CD4-positive, alpha-beta T cell (primary cell): ENCODE measurements around the gene MACROD2. TPM values are rescaled to one million over a fixed set of nuclear protein-coding genes. Genes with fewer than 3 reads are reported as not detected.

Source experiments
- ATAC-seq: fragments of 200-7000 bp; cut with Tn5 transposase; one replicate; pipeline ENCODE4 v1.10.0; 2022; ENCODE audit warnings: mild to moderate bottlenecking; ENCODE audit not compliant: poor library complexity
- CTCF ChIA-PET: fragments of 350-600 bp; sonication (Branson Sonifier 250); formaldehyde crosslinking; loops from one replicate; lab custom pipeline; 2021; ENCODE audit warnings: antibody characterized with exemption, inconsistent platforms; lab: Charles Lee
- POLR2A ChIA-PET: fragments of 350-600 bp; sonication (Branson Sonifier 250); formaldehyde crosslinking; loops from one replicate; lab custom pipeline; 2021; ENCODE audit warnings: antibody characterized with exemption, inconsistent platforms; lab: Charles Lee
- DNase-seq, 14 experiments: peaks; one replicate each; pipeline ENCODE4 v3.0.0-alpha.2; 2013 to 2020; ENCODE audit warnings: mixed read lengths in 2 of 14
- H3K27ac ChIP-seq, 2 donors: one replicate each; pipeline versions ENCODE4 v1.5.1 to v1.7.0; 2013; ENCODE audit warnings: low read length in 2 of 2, low read depth in 1 of 2, mild to moderate bottlenecking in 1 of 2
- H3K27me3 ChIP-seq, 2 experiments: 1 replicate in 1 of 2; 2 replicates in 1 of 2; pipeline versions ENCODE4 v1.6.1 to v1.7.0; 2013; ENCODE audit warnings: low read length in 2 of 2, control low read depth in 1 of 2, mild to moderate bottlenecking in 1 of 2, moderate library complexity in 1 of 2; ENCODE audit not compliant: insufficient read depth in 2 of 2, control insufficient read depth in 1 of 2
- H3K36me3 ChIP-seq: one replicate; pipeline ENCODE4 v1.6.1; 2013; ENCODE audit warnings: low read length, control low read depth; ENCODE audit not compliant: insufficient read depth
- H3K4me1 ChIP-seq: one replicate; pipeline ENCODE4 v1.6.1; 2013; ENCODE audit warnings: low read length, control low read depth; ENCODE audit not compliant: insufficient read depth
- H3K4me3 ChIP-seq: one replicate; pipeline ENCODE4 v1.5.1; 2013; ENCODE audit warnings: mild to moderate bottlenecking, low read length, moderate library complexity
- H3K9me3 ChIP-seq, 2 experiments: 1 replicate in 1 of 2; 2 replicates in 1 of 2; pipeline versions ENCODE4 v1.6.1 to v1.7.0; 2013; ENCODE audit warnings: low read length in 2 of 2, mild to moderate bottlenecking in 2 of 2, control low read depth in 1 of 2, moderate library complexity in 1 of 2; ENCODE audit not compliant: control insufficient read depth in 1 of 2, insufficient read depth in 1 of 2
- H3K27ac Mint-ChIP-seq: one replicate; pipeline ENCODE4 v1.8.0; 2020; ENCODE audit warnings: mixed read lengths
- H3K27me3 Mint-ChIP-seq: one replicate; pipeline ENCODE4 v1.8.0; 2021; ENCODE audit warnings: mixed read lengths
- H3K36me3 Mint-ChIP-seq: one replicate; pipeline ENCODE4 v1.8.0; 2021; ENCODE audit warnings: low read depth, mixed read lengths
- H3K4me1 Mint-ChIP-seq: one replicate; pipeline ENCODE4 v1.8.0; 2021; ENCODE audit warnings: low read depth, mixed read lengths
- H3K4me3 Mint-ChIP-seq: one replicate; pipeline ENCODE4 v1.8.0; 2020; ENCODE audit warnings: mild to moderate bottlenecking, mixed read lengths
- H3K9me3 Mint-ChIP-seq: one replicate; pipeline ENCODE4 v1.8.0; 2020; ENCODE audit warnings: mixed read lengths
- intact Hi-C, 2 experiments: fragments of 100-400 bp; cut with DNase I in 1 of 2; cut with micrococcal nuclease in 1 of 2; formaldehyde crosslinking; loops; one replicate each; pipeline versions ENCODE4 v1.15.1 to v1.9.0; 2023 to 2025; cut with DNase I, micrococcal nuclease
- total RNA-seq, 174 experiments: library from RNA in 2 of 174; stranded (reverse) in 2 of 174; gene quantifications; one replicate each; pipeline ENCODE4 v1.2.3 and lab custom pipeline; 2021 to 2026
- TF ChIP-seq, protein P1 (sequence below): fragments of 200-600 bp; IDR thresholded peaks from one replicate; pipeline ENCODE4 v1.8.0; 2022; ENCODE audit warnings: antibody characterized with exemption, mild to moderate bottlenecking

Gene MACROD2
- total RNA-seq, 2 experiments from 2014 or later, result not detected

DNA sequence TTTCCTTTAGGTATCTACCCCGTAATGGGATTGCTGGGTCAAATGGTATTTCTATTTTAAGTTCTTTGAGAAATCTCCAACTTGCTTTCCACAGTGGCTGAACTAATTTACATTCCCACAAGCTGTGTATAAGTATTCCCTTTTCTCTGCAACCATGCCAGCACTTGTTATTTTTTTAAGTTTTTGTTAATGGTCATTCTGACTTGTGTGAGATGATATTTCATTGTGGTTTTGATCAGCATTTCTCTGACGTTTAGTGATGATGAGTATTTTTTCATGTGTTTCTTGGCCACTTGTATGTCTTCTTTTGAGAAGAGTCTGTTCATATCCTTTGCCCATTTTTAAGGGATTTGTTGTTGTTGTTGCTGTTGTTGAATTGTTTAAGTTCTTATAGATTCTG lies 1706.8 kb downstream of the MACROD2 start:
- Histone ChIP-seq H3K36me3 (no peaks in the 10 kb centered on the region), H3K4me1 (no peaks in the 10 kb centered on the region), H3K27ac (no peak overlapping the region), H3K4me3 (no peak overlapping the region), H3K27me3 (no peaks in the 10 kb centered on the region), H3K9me3 (peaks cover 0 to 11% of the 10 kb centered on the region in 2 experiments)
- TF ChIP-seq, protein P1, sequence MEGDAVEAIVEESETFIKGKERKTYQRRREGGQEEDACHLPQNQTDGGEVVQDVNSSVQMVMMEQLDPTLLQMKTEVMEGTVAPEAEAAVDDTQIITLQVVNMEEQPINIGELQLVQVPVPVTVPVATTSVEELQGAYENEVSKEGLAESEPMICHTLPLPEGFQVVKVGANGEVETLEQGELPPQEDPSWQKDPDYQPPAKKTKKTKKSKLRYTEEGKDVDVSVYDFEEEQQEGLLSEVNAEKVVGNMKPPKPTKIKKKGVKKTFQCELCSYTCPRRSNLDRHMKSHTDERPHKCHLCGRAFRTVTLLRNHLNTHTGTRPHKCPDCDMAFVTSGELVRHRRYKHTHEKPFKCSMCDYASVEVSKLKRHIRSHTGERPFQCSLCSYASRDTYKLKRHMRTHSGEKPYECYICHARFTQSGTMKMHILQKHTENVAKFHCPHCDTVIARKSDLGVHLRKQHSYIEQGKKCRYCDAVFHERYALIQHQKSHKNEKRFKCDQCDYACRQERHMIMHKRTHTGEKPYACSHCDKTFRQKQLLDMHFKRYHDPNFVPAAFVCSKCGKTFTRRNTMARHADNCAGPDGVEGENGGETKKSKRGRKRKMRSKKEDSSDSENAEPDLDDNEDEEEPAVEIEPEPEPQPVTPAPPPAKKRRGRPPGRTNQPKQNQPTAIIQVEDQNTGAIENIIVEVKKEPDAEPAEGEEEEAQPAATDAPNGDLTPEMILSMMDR, result no peak
- Mint-ChIP-seq H3K36me3 (no peaks in the 10 kb centered on the region), H3K4me1 (no peaks in the 10 kb centered on the region), H3K4me3 (no peak overlapping the region), H3K9me3 (no peaks in the 10 kb centered on the region), H3K27ac (no peak overlapping the region), H3K27me3 (no peaks in the 10 kb centered on the region)
- intact Hi-C loops, result no loop called here
- ChIA-PET CTCF (interaction anchor here (1.0 kb wide), 1 partner anchor 48 kb away, joined by 3 read pairs; no protein-coding TSS in a partner anchor), POLR2A (no interaction called here)
- ATAC-seq, result no peak
- no peak for DNase-seq

DNA sequence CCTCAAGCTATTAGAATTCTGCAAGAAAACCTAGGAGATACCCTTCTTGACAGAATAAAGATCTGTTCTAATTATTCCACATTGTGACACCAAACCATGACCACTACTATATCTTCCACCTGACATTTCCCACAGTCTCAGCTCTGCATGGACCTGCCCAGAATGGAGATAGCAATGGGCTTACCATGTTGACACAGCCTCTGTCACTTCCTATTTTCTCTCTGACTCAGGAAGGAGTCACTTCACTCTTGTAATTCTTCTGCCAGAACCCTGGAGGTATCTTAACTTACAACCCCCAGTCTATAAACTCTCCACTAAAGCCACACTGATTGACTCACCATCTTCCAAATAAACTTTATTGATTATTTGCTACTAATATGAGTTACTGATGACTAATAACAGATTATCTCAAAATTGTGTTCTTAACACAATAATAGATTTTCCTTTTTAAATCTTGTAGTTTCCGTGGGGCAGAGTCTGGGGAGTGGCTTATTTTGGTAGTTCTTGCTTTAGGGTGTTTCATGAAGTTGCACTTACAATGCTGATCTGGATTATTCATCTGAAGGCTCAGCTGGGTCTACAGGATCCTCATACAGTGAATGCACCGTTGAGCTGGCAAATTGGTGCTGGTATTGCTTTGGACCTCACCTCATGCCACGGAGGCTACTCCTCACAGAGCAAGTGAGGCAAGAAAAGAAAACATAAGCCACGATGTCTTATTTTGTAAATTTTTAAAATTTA lies 1708.0 kb downstream of the MACROD2 start:
- Mint-ChIP-seq H3K4me3 (no peak overlapping the region), H3K4me1 (no peaks in the 10 kb centered on the region), H3K36me3 (no peaks in the 10 kb centered on the region), H3K27me3 (no peaks in the 10 kb centered on the region), H3K9me3 (no peaks in the 10 kb centered on the region), H3K27ac (no peak overlapping the region)
- H3K36me3 ChIP-seq, result no peaks in the 10 kb centered on the region
- H3K27me3 ChIP-seq, result no peaks in the 10 kb centered on the region
- peaks cover 0 to 11% of the 10 kb centered on the region in 2 experiments for H3K9me3 ChIP-seq
- no peak overlapping the region for H3K4me3 ChIP-seq
- H3K27ac ChIP-seq, result no peak overlapping the region
- H3K4me1 ChIP-seq, result no peaks in the 10 kb centered on the region
- ChIA-PET POLR2A (no interaction called here), CTCF (no interaction called here)
- DNase-seq (no peak), ATAC-seq (no peak)
- TF ChIP-seq, protein P1, result no peak
- intact Hi-C loops, result no loop called here

DNA sequence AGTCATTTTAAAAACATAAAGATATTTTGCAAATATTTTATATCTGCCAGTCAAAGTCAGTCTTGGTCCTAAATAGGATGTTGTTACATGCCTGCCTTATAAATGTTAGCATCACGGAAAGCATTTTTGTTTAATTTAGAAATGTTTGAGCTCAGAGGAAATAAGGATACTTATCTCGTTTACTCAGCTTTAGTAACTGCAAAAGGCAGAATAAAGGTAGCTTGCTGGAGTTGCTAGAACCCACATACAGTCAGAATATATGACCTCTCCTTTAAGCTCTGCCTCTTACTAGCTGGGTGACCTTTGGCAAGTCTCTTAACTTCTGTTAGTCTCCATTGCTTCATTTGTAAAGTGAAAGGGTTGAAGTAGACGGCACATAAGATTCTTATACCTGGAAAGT lies 1710.7 kb downstream of the MACROD2 start:
- TF ChIP-seq, protein P1, result no peak
- Histone ChIP-seq H3K27me3 (no peaks in the 10 kb centered on the region), H3K4me3 (no peak overlapping the region), H3K36me3 (no peaks in the 10 kb centered on the region), H3K27ac (no peak overlapping the region), H3K4me1 (no peaks in the 10 kb centered on the region), H3K9me3 (no peaks in the 10 kb centered on the region)
- CTCF ChIA-PET, result interaction anchor here (0.5 kb wide), 1 partner anchor 80 kb away, joined by 3 read pairs; no protein-coding TSS in a partner anchor
- ATAC-seq (no peak), DNase-seq (no peak)
- POLR2A ChIA-PET, result no interaction called here
- H3K27me3 Mint-ChIP-seq, result no peaks in the 10 kb centered on the region
- H3K9me3 Mint-ChIP-seq, result no peaks in the 10 kb centered on the region
- intact Hi-C loops, result loop anchor here in 1 of 2 experiments (5.0 kb wide), 1 partner anchor 1056 kb away; no protein-coding TSS in a partner anchor
- no peaks in the 10 kb centered on the region for H3K36me3 Mint-ChIP-seq
- no peak overlapping the region for H3K4me3 Mint-ChIP-seq
- no peak overlapping the region for H3K27ac Mint-ChIP-seq
- no peaks in the 10 kb centered on the region for H3K4me1 Mint-ChIP-seq
